K562 (cell line): ENCODE data around the gene BRAP. TPM values are rescaled to one million over a fixed set of nuclear protein-coding genes. Genes with fewer than 3 reads are reported as not detected.

Experiments
- ARID4B ChIP-seq: sonication (generic); formaldehyde crosslinking; IDR thresholded peaks from 2 replicates; pipeline ENCODE4 v1.8.0; 2022; ENCODE audit warnings: mild to moderate bottlenecking, missing genetic modification reagents
- CXXC5 ChIP-seq: fragments of 250-450 bp; sonication (Bioruptor Pico); IDR thresholded peaks from 2 replicates; pipeline ENCODE4 v1.8.0; 2022; ENCODE audit warnings: inconsistent platforms, mild to moderate bottlenecking, moderate library complexity
- FOXK1 ChIP-seq: sonication (generic); formaldehyde crosslinking; IDR thresholded peaks from 2 replicates; pipeline ENCODE4 v1.8.0; 2022; ENCODE audit warnings: missing genetic modification reagents, mild to moderate bottlenecking, borderline replicate concordance
- HDAC1 ChIP-seq, 2 experiments: fragments of 450-650 bp; IDR thresholded peaks; 2 replicates each; pipeline ENCODE4 v1.6.1; 2016 to 2017; ENCODE audit warnings: inconsistent platforms in 1 of 2, mild to moderate bottlenecking in 1 of 2, moderate library complexity in 1 of 2
- JUNB ChIP-seq: fragments of 450-650 bp; formaldehyde crosslinking; conservative IDR thresholded peaks from 2 replicates; pipeline ENCODE4 v1.4.0; 2020; ENCODE audit warnings: mild to moderate bottlenecking
- LCOR ChIP-seq: sonication (generic); formaldehyde crosslinking; IDR thresholded peaks from 2 replicates; pipeline ENCODE4 v1.8.0; 2022; ENCODE audit warnings: mild to moderate bottlenecking, missing genetic modification reagents
- NBN ChIP-seq: fragments of 450-650 bp; IDR thresholded peaks from 2 replicates; pipeline ENCODE4 v1.6.1; 2016; ENCODE audit warnings: low read depth, mild to moderate bottlenecking
- VEZF1 ChIP-seq: fragments of 200-800 bp; sonication (Bioruptor generic); IDR thresholded peaks from 2 replicates; pipeline ENCODE4 v1.6.1; 2017; ENCODE audit warnings: missing genetic modification characterization, missing compliant biosample characterization
- ZNF175 ChIP-seq: fragments of 200-800 bp; sonication (Bioruptor generic); IDR thresholded peaks from 2 replicates; pipeline ENCODE4 v1.6.1; 2016; ENCODE audit warnings: low read depth, mild to moderate bottlenecking, missing genetic modification characterization, missing compliant biosample characterization
- ZNF444 ChIP-seq: fragments of 250-450 bp; sonication (Bioruptor Pico); IDR thresholded peaks from 2 replicates; pipeline ENCODE4 v1.4.0; 2020; ENCODE audit warnings: mild to moderate bottlenecking, moderate library complexity
- polyA plus RNA-seq, 8 experiments: library from polyadenylated mRNA; depleted of rRNA in 4 of 8; stranded (reverse) in 5 of 8; unstranded in 3 of 8; fragments of >200 nt; fragmentation: Nextera tagmentation in 2 of 8; fragmentation: Illumina TruSeq in 1 of 8; extraction: Ambion mirVana in 2 of 8; extraction: Trizol in 1 of 8; gene quantifications; 2 replicates each; pipeline versions ENCODE4 v1.2.1 to v1.2.3, GENCODE V29; 2011 to 2014; ENCODE audit warnings: inconsistent platforms in 1 of 8, missing spikeins in 1 of 8
- total RNA-seq, 7 experiments: library from RNA; depleted of rRNA in 6 of 7; stranded (reverse); fragments of >200 nt in 6 of 7; fragmentation: Illumina TruSeq in 2 of 7; extraction: Trizol in 2 of 7; gene quantifications; 2 replicates each; pipeline versions ENCODE4 v1.2.1 to v1.2.3, GENCODE V29; 2011 to 2021; ENCODE audit warnings: low replicate concordance in 1 of 7
- TF ChIP-seq, protein P1 (sequence below): fragments of 250-450 bp; sonication (Bioruptor Pico); IDR thresholded peaks from 2 replicates; pipeline ENCODE4 v1.8.0; 2021; ENCODE audit warnings: mild to moderate bottlenecking, moderate library complexity
- TF ChIP-seq, protein P2 (sequence below): fragments of 250-450 bp; sonication (Bioruptor Pico); IDR thresholded peaks from 2 replicates; pipeline ENCODE4 v1.9.0; 2021; ENCODE audit warnings: mild to moderate bottlenecking, inconsistent platforms
- TF ChIP-seq, protein P3 (sequence below): IDR thresholded peaks from 2 replicates; pipeline ENCODE4 v1.6.1; 2011; ENCODE audit warnings: borderline replicate concordance, low read depth, mild to moderate bottlenecking, moderate library complexity, low read length; ENCODE audit not compliant: insufficient read depth, poor library complexity, severe bottlenecking

Gene BRAP
- total and polyA plus RNA-seq, 9 of the 15 experiments (the other 6 are each of a cell fraction or from before 2014, with no cell fraction given) = 2.2 to 32.6 (median 27.5) TPM

- TF ChIP-seq CXXC5 (CRISPR knock-in tag) (peak; percentile 92), ARID4B (CRISPR knock-in tag) (peak; percentile 77), ZNF444 (CRISPR knock-in tag) (no peak), NBN (peak; percentile 88), JUNB (no peak), VEZF1 (CRISPR knock-in tag) (peak; percentile 38), ZNF175 (CRISPR knock-in tag) (no peak), FOXK1 (CRISPR knock-in tag) (peak; percentile 54; the same call in 1 of the 2 replicates), HDAC1 (IDR thresholded peaks at IDR 0.05) (peak in 1 of 2 experiments; percentile 85; a peak in 2 of 4 replicates), LCOR (CRISPR knock-in tag) (peak; percentile 85; the same call in 1 of the 2 replicates)
- TF ChIP-seq, protein P1, sequence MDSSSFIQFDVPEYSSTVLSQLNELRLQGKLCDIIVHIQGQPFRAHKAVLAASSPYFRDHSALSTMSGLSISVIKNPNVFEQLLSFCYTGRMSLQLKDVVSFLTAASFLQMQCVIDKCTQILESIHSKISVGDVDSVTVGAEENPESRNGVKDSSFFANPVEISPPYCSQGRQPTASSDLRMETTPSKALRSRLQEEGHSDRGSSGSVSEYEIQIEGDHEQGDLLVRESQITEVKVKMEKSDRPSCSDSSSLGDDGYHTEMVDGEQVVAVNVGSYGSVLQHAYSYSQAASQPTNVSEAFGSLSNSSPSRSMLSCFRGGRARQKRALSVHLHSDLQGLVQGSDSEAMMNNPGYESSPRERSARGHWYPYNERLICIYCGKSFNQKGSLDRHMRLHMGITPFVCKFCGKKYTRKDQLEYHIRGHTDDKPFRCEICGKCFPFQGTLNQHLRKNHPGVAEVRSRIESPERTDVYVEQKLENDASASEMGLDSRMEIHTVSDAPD (CRISPR knock-in tag) = no peak
- TF ChIP-seq, protein P2, sequence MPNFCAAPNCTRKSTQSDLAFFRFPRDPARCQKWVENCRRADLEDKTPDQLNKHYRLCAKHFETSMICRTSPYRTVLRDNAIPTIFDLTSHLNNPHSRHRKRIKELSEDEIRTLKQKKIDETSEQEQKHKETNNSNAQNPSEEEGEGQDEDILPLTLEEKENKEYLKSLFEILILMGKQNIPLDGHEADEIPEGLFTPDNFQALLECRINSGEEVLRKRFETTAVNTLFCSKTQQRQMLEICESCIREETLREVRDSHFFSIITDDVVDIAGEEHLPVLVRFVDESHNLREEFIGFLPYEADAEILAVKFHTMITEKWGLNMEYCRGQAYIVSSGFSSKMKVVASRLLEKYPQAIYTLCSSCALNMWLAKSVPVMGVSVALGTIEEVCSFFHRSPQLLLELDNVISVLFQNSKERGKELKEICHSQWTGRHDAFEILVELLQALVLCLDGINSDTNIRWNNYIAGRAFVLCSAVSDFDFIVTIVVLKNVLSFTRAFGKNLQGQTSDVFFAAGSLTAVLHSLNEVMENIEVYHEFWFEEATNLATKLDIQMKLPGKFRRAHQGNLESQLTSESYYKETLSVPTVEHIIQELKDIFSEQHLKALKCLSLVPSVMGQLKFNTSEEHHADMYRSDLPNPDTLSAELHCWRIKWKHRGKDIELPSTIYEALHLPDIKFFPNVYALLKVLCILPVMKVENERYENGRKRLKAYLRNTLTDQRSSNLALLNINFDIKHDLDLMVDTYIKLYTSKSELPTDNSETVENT (CRISPR knock-in tag) = no peak; the same call in 1 of the 2 replicates
- TF ChIP-seq, protein P3, sequence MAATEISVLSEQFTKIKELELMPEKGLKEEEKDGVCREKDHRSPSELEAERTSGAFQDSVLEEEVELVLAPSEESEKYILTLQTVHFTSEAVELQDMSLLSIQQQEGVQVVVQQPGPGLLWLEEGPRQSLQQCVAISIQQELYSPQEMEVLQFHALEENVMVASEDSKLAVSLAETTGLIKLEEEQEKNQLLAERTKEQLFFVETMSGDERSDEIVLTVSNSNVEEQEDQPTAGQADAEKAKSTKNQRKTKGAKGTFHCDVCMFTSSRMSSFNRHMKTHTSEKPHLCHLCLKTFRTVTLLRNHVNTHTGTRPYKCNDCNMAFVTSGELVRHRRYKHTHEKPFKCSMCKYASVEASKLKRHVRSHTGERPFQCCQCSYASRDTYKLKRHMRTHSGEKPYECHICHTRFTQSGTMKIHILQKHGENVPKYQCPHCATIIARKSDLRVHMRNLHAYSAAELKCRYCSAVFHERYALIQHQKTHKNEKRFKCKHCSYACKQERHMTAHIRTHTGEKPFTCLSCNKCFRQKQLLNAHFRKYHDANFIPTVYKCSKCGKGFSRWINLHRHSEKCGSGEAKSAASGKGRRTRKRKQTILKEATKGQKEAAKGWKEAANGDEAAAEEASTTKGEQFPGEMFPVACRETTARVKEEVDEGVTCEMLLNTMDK = no peak
Observed at GRCh38 chr12:111685811-111686573, at the start of gene BRAP, which contains the start of gene ACAD10 (continued).
